ENCODE results near the gene AUTS2.

Gene AUTS2

GRCh38 chr7:70450731-70451130 lies 852.5 kb downstream of the AUTS2 start:
- TF ChIP-seq CTCF (IDR thresholded peaks at IDR 0.05; ENCODE audit: low read depth, low read length, missing control alignments) = no peak
- in situ Hi-C loops (cut with HindIII; ENCODE audit: low sequenced_read_pairs) = no loop called here
- no peak overlapping the region for H3K4me3 ChIP-seq (ENCODE audit: low read depth, low read length)
- no peak for DNase-seq (ENCODE audit: low read depth)

- no peak overlapping the region for H3K4me3 ChIP-seq (ENCODE audit: low read depth, low read length)
- no peak for TF ChIP-seq CTCF (IDR thresholded peaks at IDR 0.05; ENCODE audit: low read depth, low read length, missing control alignments)
- no peak for DNase-seq (ENCODE audit: low read depth)
- in situ Hi-C loops (cut with HindIII; ENCODE audit: low sequenced_read_pairs) = no loop called here
Observed at GRCh38 chr7:70455925-70456324, 857.6 kb downstream of the AUTS2 start.

- TF ChIP-seq CTCF (IDR thresholded peaks at IDR 0.05; ENCODE audit: low read depth, low read length, missing control alignments) = no peak
- DNase-seq (ENCODE audit: low read depth) = no peak
- in situ Hi-C loops (cut with HindIII; ENCODE audit: low sequenced_read_pairs) = no loop called here
- no peak overlapping the region for H3K4me3 ChIP-seq (ENCODE audit: low read depth, low read length)
Observed at GRCh38 chr7:70456719-70457118, 858.4 kb downstream of the AUTS2 start.

- TF ChIP-seq CTCF (IDR thresholded peaks at IDR 0.05; ENCODE audit: low read depth, low read length, missing control alignments) = no peak
- in situ Hi-C loops (cut with HindIII; ENCODE audit: low sequenced_read_pairs) = no loop called here
- DNase-seq (ENCODE audit: low read depth) = no peak
- H3K4me3 ChIP-seq (ENCODE audit: low read depth, low read length) = no peak overlapping the region
Observed at GRCh38 chr7:70457482-70457881, 859.2 kb downstream of the AUTS2 start.

GRCh38 chr7:70457883-70458680 lies 859.8 kb downstream of the AUTS2 start:
- no peak for DNase-seq (ENCODE audit: low read depth)
- no peak overlapping the region for H3K4me3 ChIP-seq (ENCODE audit: low read depth, low read length)
- TF ChIP-seq CTCF (IDR thresholded peaks at IDR 0.05; ENCODE audit: low read depth, low read length, missing control alignments) = no peak
- in situ Hi-C loops (cut with HindIII; ENCODE audit: low sequenced_read_pairs) = no loop called here

GRCh38 chr7:70458745-70459144 lies 860.5 kb downstream of the AUTS2 start:
- no peak for TF ChIP-seq CTCF (IDR thresholded peaks at IDR 0.05; ENCODE audit: low read depth, low read length, missing control alignments)
- no peak for DNase-seq (ENCODE audit: low read depth)
- in situ Hi-C loops (cut with HindIII; ENCODE audit: low sequenced_read_pairs) = no loop called here
- H3K4me3 ChIP-seq (ENCODE audit: low read depth, low read length) = no peak overlapping the region
